Right hindlimb (tissue), 1 donor: Measurements from ENCODE around the gene ALDH1L2.

ENCODE experiments used
- DNase-seq: peaks from one replicate; pipeline ENCODE4 v3.0.0-alpha.2; 2018

The ALDH1L2 gene

DNA sequence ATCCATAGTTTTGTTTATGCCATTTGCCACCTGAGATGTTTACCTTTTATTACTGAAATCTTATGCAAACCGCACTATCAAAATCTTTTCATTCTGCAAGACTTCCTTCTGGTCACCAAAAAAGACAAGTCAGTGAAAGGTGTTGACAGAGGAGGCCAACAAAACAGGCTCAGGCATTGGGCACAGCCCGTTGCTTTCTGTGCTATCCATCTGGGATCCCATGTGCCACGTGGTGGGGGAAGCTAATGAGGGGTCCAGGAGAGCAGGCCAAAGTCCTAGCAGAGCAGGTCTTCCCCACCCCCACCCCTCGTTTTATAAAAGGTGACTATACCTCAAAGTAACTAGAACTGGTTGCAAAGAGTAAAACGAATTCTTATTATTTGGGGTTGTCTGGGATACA, 1.2 kb downstream of the ALDH1L2 start:
- no peak for DNase-seq

DNA sequence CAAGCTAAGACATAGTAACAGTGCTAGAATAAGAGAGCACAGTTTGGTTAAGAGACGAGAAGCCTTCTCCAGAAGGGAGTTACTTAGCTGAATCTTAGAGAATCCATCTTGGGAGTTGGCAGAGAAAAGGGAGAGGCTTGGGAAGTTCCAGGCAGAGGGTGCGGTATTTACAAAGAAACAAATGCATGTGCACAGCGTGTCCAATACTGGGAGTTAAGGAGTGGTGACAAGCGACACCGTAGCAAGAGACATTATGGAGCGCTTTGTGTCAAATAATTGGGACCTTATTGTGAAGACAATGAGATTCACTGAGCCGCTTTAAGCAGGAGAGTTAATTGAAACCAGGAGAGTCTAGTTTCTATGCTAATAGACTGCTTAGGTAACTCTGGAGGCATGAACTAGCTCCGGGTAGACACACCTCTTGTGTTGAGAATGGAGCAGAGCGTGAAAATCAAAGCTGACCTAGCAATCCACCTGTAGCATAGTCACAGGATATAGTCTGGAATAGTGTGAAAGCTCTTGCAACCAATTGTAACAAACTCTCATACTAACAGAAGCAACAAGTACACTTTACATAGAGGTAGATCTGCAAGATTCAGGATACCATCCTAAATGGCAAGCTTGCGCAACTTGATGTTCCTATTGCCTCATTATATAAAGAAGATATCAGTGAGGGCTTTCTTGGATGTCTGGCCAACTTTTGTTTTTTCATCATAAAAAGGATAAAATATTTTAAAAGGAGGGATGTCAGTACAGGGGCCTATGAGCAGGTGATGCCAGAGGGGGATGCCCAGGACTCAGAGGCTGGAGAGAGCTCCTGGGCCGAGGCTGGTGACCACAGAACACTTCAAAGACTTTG, 5.3 kb downstream of the ALDH1L2 start:
- no peak for DNase-seq

DNA sequence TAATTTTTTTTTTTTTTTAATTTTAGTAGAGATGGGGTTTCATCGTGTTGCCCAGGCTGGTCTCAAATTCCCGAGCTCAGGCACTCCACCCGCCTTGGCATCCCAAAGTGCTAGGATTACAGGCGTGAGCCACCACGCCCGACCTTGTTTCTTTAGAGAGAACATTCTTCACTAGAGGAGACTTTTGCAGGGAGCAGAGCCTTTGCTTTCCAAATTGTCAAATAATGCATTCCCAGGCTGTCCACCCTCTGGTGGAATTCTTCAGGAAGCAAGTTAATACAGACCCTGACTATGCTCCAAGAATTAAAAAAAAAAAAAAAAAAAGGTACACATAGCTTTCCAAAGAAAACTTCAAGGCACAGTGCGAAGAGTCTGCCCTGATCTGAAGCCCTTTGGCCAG, 6.8 kb downstream of the ALDH1L2 start:
- DNase-seq, result no peak

DNA sequence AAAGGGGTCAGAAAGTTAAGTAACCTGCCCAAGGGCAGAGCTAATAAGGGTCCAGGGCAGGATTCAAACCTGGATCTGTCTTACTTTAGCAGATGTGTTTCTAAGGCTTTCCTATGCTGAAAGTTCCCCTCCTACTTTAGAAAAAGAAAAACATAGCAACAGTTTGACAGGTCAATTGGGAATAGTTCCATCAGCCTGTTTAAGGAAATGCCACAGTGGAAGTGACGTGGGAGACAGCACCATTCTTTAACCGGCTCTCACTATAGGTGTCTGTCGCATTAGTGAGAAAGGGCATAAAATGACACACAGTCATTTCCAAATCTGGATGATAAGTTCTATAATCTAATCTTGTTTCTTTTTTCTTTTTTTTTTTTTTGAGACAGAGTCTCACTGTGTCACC, 7.3 kb downstream of the ALDH1L2 start:
- DNase-seq, result no peak

DNA sequence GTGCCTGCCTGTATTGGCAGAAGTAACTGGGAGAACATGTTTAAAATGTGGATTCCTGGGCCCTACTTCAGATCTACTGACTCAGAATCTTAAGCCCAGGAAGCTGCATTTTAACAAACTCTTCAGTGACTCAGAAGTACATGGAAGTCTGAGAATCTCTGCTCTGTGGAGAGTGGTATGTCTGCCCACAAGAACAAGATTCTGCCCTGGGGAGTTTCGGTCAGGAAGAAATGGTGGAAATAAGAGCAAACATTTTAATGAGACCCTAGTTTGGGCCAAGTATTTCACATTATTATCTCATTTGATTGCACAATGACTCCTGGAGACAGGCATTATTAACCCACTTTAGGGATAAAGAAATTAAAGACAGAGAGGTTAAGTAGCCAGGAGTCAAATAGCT, 8.2 kb downstream of the ALDH1L2 start:
- no peak for DNase-seq

DNA sequence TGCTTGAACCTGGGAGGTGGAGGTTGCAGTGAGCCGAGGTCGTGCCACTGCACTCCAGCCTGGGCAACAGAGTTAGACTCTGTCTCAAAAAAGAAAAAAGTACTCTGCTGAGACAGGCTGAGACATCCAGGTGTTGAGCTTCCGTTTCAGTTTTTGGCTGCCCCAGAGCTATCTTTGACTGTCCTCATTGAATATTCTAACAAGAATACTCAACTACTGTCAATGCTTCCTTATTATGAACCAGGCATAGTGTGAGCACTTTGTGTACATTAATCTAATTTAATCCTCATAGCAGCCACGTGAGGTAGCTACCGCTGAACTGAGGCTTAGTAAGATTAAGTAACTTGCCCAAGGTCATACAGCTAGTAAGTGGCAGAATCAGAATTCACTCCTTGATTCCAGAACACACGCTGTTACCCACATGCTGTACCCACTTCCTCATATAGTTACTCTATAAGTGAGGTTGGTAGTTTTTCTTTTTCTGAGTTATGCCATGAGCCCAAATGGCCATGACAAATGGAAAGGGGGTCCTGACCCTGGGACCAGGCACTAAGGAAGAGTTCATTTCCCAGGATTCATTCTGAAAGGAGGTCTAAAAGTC, 11.3 kb downstream of the ALDH1L2 start:
- DNase-seq, result no peak

DNA sequence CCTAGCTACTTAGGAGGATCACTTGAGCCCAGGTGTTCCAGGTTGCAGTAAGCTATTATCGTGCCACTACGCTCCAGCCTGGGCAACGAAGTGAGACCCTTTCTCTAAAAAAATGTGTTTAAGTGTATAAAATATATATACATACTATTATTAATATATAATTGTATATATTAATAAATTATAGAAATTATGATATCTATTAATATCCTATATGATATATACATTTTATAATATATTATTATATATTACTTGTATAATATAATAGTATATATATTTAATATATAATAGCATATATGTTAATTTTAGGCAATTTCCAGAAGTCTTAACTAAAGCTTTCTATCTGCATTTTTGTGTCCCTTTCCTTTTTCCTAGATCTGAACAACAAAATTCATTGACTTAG, 12.3 kb downstream of the ALDH1L2 start:
- no peak for DNase-seq

DNA sequence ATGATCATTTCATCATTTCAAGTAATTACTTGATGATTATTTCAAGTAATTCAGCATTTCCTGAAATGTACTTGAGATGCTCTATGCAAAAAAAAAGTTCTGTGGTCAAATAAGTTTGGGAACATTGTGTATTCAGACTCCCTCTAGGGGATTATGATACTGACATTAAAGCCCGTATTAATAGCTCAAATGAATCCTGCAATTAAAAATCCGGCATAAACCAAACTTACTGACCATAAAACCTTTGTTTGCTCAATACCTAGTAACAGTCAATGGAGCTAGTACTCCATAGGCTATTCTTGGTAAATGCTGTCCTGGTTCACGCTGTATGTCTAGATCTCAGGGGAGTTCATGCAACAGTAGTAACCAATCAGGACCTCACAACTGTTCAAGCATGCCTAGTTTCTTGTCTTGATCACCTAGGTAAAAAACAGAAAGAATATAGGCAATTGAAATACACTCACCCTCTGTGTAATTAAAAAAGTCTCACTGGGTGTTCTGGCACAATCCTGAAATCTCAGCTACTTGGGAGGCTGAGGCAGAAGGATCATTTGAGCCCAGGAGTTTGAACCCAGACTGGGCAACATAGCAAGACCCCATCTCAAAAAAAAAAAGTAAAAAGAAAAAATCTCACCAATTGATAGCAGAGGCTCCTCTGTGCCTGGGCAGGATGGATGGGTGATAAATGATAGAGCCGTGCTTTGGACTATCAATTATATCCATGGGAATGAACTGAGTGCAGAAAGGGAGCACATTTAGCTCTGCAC, 14.1 kb downstream of the ALDH1L2 start:
- no peak for DNase-seq

DNA sequence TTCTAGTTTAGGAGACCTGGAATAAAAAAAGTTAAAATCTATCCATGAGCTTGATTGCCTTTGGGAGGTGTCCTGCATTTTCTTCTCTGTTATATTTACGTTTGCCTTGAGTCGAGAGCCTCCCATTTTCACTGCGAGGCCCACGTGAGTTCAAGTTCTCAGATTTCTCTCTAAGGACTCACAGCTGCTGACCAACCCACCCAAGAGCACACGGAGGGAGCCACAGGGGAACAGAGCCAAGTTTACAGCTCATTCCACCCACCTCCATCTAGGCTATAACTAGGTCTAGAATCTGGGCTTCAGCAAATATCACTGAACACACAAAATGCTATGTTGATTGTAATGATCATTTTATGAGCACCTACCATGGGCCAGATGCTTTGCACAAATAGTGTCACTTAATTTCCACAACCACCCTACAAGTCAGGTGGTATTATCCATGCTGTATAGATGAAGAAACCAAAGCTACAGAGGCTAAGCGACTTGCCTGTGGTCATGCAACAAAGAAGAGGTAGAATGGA, 16.7 kb downstream of the ALDH1L2 start:
- DNase-seq, result no peak

DNA sequence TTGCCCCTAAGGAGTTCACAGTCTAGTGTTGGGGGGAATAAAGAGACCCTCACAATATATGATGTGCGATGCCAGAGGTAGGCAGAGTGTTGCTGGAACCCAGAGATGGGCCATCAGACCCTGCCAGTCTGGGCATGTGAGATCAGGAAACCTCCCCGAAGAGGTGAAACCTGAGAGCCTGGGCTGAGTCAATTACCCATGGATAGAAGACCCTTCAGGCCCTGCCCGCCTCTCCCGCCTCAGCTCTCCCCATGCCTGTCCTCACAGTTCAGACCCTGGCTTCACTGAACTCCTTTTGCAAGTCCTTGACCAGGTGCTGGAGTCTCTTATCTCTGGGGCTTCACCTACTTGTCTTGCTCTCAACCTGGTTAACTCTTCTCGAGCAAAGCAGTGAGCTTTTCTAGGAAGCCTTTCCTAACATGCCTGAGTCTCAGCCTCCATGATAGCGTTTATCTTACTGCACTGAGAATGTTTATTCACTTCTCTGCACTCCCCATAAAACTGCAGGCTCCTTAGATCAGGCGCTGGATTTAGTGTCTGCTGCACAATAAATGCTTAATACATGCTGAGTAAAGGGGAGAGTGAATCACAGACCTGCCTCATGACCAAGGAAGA, 19.6 kb downstream of the ALDH1L2 start:
- DNase-seq, result no peak

DNA sequence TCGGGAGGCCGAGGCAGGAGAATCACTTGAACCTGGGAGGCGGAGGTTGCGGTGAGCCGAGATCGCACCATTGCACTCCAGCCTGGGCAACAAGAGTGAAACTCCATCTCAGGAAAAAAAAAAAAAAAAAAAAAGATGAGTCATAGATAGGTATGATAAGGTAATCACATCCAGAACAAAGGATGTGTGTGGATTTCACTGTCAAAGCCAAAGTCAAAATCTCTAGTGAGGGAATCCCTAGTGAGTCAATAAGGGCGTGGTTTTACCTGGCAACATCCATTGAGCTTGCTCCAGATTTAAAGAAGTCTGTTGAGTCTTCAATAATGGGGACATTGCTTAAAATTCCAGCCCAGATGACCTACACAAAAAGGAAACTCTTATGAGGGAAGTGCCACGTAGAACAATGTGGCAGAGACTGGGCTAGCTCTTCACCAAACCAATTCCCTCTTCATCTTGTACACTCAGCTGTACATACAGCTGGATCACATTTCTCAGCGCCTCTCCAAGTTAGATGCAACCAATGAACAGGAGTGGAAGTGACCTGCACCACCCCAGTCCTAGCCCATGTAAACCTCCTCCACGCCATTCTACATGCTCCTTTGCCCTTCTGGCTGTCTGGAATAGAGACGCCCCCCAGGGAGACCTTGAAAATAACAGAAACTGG, 23.4 kb downstream of the ALDH1L2 start:
- no peak for DNase-seq

DNA sequence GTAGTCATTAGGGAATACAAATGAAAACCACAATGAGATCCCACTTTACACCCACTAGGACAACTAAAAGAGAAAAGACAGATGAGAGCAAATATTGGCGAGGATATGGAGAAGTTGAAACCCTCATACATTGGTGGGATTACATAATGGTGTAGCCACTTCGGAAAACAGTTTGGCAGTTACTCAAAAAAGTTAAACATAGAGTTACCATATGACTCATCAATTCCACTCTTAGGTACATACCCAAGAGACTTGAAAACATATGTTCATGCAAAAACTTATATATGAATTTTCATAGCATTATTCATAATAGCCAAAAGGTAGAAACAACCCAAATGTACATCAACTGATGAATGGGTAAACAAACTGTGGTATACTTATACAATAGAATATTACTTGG, 27.1 kb downstream of the ALDH1L2 start:
- no peak for DNase-seq

DNA sequence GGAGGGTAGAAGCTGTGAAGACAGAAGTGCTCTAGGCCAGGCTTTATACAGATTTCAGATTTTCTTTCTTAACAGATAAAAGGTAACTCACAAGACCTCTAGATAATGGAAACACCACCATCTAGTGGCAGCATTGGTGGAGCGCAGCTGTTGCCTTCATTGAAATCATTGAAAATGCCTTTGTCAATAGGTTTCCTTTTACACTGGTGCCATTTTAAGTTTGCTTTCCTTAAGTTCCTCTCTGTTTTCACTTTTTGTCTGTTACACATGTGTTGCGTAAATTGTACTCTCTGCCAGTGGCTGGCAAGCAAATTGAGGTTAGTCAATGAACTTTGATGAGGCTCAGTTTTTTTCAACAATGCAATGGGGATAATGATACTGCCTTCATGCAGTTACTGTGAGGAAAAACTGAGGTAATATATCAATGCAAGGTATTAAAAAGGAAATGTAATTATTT, 31.1 kb downstream of the ALDH1L2 start:
- DNase-seq, result peak; percentile 79

DNA sequence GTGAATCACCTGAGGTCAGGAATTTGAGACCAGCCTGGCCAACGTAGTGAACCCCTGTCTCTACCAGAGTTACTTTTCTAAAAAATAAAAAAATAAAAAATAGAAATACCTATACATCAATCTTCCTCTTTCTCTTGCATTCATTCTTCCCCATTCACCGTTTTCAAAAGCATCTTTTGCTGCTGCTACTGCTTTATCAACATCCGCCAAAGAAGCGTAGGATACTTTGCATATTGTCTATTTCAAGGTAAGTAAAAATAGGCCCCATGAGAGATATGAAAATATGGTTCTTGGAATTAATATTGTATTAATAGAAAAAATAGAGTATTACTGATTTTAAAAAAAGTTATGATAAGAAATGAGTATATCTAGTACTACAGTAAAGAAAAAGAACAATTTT, 32.3 kb downstream of the ALDH1L2 start:
- DNase-seq, result no peak

DNA sequence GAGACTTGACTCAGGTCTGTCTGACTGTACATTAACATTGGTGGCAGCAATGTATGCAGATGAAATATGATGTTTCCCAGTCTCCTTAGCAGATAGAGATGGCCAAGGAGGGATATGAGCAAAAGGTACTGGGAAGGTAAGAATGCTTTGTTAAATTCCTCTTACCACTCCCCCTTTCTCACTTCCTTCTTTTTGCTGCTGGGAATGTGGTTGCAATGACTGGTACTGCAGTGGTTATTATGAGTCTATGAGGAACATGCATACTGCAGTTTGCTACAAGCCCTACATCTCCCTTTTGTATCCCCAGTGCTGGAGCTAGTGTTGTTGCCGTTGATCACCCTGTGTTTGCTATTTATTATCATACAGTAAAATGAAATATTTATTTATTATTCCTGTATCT, 35.9 kb downstream of the ALDH1L2 start:
- DNase-seq, result no peak

DNA sequence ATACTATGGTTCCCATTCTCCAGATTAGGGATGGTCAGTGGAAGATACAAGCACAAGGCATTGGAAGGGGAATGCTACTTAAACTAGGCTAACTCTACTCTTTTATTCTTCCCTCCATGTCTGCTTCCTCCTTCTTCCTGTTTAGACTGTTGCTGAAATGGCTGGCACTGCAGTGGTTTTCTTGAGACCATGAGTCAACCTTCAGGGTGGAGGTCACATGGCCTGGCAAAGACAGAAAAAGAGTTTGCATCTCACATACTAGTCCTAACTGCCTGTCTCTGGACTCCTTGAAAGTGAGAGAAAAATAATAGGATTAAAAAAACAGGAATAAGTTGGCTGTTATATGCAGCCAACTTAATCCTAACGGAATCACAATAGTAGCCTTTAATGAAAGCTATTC, 37.0 kb downstream of the ALDH1L2 start:
- no peak for DNase-seq

DNA sequence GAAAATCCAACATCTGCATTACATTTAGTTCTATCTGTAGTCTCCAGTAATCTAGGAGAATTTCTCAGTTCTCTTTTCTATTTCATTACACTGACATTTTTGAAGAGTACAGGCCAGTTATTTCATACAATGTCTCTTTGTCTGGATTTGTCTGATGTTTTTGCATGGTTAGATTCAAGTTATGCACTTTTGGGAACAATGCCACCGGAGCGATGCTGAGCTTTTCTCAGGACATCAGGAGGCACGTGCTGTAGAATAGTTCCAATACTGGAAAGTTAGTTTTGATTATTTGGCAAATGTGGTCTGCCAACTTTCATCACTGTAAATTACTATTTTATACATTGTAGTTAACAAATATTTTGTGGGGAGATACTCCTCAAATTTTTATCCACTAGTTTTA, 43.1 kb downstream of the ALDH1L2 start:
- peak; percentile 49 for DNase-seq

DNA sequence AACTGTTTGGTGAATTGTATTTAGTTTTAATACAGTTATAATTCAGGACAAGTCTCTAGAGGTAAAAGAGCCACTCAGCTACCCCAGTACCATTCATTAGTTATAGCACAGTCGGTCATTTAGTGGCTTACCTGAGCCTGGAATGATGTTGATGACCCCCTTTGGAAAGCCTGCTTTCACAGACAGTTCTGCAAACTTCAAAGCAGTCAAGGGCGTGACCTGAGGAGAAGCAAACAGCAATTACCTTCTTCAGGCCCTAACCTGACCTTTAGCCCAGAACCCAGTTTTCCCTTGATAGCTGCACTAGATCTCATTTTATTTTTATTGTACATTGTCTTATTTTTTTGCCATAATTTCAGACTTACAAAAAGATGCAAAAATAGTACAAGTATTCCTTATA, 43.8 kb downstream of the ALDH1L2 start:
- DNase-seq, result no peak

DNA sequence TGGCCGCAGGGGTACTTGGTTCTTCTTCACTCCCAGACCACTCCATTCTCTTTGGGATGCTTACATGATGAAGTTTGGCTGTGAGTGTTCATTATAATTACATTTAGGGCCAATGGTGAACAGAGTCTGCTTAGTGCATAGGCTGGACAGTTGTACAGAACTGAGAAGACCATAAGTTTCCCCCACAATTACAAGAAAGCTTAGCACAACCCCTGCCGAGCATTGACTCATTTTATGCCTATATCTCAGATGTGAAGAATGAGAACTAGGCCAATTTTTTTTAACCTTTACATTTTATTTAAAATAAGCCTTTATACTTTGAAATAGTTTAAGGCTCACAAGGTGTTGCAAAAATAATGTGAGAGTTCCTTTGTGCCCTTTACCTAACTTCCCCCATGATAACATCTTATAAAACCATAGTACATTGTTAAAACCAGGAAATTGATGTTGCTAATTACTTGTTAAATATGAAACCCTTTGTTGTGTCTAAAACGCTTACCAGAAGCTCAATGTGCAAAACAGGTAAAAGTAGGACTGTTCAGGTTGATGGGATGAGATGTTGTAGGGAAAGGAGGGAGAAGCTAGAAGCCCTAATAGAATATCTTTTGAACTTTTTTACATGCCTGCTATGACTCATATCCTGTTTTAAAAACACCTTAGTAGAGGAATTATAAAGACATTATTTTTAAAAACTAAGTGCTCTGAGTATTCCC, 47.2 kb downstream of the ALDH1L2 start:
- no peak for DNase-seq

DNA sequence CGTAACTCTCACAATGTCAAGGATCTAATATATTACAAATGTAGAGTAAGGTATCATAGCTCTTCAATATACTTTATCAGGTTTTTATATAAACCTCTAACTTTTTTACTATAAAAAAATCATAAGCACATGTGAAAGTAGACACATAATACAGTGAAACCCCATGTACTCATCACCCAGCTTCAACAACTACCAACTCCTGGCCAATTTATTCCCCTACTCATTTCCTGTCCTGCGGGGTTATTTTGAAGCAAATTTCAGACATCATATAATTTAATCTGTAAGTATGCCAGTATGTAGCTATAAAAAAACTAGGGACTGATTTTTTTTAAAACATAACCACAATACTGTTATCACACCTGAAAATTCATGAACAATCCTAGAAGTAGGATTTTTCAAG, 50.4 kb downstream of the ALDH1L2 start:
- DNase-seq, result no peak

DNA sequence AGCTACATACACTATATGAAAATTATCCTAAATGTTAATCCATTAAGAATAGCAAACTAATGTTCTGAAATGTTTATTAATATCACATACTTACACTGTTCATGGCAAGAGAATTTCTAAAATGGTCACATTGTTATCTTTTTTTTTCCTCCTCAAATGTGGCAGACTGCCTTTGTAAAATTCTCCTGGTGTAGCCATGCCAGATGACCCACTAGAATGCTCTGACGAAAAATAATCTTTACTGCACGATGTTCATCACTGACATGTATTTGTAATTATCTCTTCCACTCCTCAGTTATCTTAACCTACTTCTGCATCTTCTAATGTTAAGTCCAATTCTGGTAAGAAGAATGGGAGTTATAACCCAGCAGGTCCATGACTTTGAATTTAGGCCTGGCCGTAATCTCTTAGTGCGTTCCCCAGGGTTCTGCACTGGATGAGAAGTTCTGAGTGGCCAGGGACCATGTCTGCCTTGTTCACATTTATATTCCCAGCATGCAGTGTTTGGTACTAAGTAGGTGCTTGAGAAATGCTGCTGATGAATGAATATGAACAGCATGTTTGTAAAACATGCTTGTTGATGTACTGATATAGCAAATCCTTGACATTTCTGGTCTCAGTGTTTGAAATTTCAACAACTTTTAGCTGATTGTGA, 51.4 kb downstream of the ALDH1L2 start:
- no peak for DNase-seq
